Measurements from ENCODE around the gene NUFIP1.
"Not testable (repeated sequence)": the region's sequence is repeated elsewhere in the genome, so short reads cannot be mapped to it uniquely, and the experiment has no call there.

The NUFIP1 gene

DNA sequence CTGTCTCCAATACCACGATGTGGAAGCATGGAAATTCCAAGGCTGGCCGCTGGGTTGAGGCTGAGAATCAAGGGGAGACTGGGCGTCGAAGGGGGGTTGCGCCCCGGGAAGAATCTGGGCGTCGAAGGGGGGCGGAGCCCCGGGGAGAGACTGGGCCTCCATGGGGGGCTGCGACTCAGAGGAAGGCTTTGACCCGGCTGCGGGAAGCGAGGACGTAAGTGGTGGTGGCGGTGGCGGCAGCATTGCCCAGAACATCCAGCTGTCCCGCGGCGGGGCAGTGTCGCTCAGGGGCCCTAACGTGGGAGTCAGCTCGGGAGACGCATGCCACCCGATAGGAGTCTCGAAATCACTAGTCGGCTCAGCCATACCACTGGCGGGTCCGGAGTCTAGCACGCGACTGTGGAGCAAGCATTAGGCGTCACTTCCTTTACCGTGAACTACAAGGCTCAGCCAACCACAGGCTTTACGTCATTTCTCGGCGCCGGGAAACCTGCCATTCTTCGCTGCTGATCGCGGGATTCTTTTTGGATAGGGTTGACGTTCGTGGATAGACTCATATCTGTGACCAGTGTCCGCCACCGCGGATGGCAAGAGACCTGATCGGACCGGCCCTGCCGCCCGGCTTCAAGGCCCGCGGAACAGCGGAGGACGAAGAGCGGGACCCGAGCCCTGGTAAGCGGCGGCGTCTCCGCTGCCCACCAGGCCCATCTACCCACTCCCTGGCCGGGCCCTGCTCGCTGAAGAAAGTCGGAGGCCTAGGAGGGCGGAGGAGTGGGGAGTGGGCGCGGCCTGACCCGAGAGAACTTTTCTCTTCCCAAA, at the start of gene NUFIP1, which contains the start of gene GPALPP1:
TSS of gene NUFIP1 (minus strand) at position 401 of the 819 bp plus-strand sequence. CDS start at position 366, 35 bp downstream.
TSS of gene GPALPP1 (plus strand) at position 468 of the 819 bp plus-strand sequence. CDS start at position 585, 117 bp downstream.
- peak; percentile 89 for DNase-seq
- in situ Hi-C loops (cut with MboI; ENCODE audit: low pct_unique_long_range_greater_than_20kb, low sequenced_read_pairs) = no loop called here

DNA sequence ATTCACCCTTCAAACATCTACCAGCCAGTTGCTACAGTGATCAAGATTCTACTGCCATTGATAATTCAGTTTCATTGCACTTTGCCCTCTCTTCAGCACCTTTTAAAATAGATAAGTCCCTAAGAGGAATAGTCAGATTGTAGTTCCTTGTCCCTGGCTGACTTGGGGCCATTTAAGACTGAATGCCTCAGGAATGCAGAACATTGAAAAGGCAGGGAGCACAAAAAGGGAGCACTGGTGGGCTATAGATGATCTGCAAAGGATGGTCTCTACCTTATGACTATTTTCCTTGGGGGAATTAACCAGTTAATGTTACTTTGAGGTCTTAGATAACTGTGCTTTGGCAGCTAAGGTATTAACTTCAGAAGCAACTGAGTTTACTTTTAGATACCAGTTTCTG, 46.9 kb upstream of the NUFIP1 start:
- in situ Hi-C loops (cut with MboI; ENCODE audit: low pct_unique_long_range_greater_than_20kb, low sequenced_read_pairs) = no loop called here
- no peak for DNase-seq

DNA sequence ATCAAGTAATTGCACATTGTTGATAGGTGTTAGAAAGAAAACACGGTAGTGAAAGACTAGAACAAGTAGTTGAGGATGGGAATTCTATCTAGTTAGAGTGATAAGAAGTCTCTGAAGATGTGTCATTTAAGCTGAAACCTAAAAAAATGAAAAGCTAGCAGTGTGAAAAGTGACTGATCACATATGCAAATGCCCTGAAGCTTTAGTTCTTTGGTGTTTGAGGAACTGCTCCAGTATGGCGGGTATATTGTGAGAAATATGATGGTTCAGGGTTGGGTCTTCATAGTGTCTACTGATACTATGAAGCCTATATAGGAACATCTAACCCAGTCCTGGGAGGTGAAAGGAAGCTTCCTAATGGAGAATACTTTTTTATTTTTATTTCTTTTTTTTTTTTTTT, 45.1 kb upstream of the NUFIP1 start:
- in situ Hi-C loops (cut with MboI; ENCODE audit: low pct_unique_long_range_greater_than_20kb, low sequenced_read_pairs) = no loop called here

DNA sequence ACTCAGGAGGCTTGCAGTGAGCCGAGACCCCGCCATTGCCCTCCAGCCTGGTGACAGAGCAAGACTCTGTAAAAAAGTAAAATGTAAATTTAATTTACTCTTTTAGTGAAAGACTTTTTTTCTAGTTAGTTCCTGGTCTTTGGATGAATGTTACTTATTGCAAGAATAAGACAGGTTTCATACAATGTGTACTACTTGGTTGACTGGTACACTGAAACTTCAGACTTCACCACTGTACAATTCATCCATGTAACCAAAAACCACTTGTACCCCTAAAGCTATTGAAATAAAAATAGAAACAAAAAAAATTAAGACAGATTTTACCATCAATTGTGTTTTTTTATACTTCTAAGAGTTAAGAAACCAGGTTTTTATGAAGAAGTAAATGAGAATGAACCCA, 35.6 kb upstream of the NUFIP1 start:
- in situ Hi-C loops (cut with MboI; ENCODE audit: low pct_unique_long_range_greater_than_20kb, low sequenced_read_pairs) = no loop called here
- no peak for DNase-seq

More for the DNA sequence above, 45.1 kb upstream of the NUFIP1 start:
- DNase-seq = no peak

DNA sequence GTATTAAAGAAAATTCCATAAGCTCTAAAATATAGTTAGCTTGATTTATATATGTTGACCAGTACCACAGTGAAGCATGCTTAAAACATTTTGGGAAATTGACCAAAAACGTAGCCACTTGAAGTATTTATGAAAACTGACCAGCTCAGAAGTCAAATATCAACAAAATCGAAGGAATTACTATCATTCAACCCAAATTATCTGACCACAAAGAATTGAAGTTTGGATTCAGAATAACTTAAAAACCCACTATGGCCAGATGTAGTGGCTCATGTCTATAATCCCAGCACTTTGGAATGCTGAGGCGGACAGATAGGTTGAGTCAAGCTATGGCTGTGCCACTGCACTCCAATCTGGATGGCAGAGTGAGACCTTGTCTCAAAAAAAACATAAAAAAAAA, 32.0 kb upstream of the NUFIP1 start:
- DNase-seq = no peak
- in situ Hi-C loops (cut with MboI; ENCODE audit: low pct_unique_long_range_greater_than_20kb, low sequenced_read_pairs) = no loop called here

DNA sequence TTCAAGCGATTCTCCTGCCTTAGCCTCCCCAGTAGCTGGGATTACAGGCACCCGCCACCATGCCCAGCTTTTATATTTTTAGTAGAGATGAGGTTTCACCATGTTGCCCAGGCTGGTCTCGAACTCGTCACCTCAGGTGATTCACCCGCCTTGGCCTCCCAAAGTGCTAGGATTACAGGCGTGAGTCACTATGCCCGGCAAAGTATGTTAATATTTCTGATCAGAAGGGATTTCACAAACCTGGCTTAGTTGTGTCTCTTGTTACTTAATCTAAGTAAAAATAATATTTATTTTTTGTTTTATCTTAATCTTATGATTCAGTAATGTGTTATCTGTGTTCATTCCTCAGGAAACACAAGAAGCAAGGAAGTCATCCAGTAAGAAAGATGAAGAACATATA, 30.7 kb upstream of the NUFIP1 start:
- in situ Hi-C loops (cut with MboI; ENCODE audit: low pct_unique_long_range_greater_than_20kb, low sequenced_read_pairs) = not testable (repeated sequence)

DNA sequence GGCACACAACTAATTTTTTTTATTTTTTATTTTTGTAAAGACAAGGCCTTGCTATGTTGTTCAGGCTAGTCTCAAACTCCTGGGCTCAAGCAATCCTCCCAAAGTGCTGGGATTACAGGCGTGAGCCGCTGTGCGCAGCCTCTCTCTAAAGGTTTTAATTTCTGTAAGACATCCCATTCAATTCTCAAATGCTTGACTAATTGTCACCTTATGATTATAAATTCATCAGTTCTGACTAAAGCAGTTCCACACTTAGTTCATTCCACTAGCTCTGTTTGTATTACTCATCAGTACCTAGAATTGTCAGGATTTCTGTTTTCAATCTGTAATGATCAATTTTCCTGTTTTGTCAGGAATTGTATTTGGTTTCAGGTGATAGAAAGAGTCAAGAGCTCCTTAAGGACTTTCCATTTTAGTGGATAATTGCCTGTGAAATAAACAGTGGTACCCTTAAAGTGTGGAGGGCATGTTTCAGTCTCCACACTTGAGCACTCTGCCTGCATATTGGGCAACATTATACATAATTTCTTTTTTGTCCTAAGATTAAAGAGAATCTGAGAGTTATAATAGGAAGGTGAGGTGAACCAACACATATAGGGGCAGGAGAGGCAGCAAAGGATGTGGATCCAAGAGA, 27.6 kb upstream of the NUFIP1 start:
- DNase-seq = no peak
- in situ Hi-C loops (cut with MboI; ENCODE audit: low pct_unique_long_range_greater_than_20kb, low sequenced_read_pairs) = no loop called here

More for the DNA sequence above, 30.7 kb upstream of the NUFIP1 start:
- not testable (repeated sequence) for DNase-seq

DNA sequence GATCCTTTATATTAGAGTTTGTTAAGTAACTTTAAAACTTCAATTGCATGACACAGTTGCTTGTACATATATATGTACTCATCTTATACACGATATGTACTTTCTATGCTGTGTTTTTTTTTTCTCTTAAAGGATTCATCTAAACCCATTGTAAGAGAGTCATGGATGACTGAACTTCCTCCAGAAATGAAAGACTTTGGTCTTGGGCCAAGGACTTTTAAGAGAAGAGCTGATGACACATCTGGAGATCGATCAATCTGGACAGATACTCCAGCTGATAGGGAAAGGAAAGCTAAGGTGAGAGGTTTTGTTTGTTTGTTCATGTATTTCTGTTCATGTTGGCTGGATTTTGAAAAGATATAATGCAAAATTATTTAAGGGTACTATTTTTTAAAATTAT, 26.0 kb upstream of the NUFIP1 start:
- DNase-seq = peak; percentile 24
- in situ Hi-C loops (cut with MboI; ENCODE audit: low pct_unique_long_range_greater_than_20kb, low sequenced_read_pairs) = no loop called here

DNA sequence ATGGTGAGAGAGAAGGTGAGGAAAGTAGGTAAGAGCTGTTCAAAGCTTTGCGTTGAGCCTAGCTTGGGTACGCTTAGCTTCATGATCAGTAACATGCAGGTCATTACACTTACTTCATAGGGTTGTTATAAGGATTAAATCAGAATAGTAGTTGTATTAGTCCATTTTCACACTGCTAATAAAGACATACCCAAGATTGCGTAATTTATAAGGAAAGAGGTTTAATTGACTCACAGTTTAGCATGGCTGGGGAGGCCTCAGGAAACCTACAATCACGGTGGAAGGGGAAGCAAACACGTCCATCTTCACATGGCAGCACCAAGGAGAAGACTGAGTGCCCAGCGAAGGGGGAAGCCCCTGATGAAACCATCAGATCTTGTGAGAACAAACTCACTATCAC, 21.9 kb upstream of the NUFIP1 start:
- no peak for DNase-seq
- in situ Hi-C loops (cut with MboI; ENCODE audit: low pct_unique_long_range_greater_than_20kb, low sequenced_read_pairs) = no loop called here

DNA sequence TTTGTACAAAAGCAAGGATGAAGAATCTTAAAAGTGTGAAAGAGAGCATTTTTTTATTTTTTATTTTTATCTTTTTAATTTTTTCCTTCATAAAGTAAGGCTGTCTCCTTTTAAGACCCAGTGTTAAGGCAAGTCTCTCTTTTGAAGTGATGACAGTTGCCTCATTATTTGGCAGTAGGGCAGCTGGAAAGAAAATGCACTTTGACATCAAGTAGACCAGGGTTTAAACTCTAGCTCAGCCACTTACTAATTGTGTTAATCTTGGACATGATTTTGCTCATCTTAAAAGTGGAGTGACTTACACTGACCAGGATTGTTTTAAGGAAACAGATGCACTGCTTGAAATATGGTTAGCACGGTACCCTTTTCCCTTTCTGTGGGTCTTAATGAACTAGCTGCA, 18.6 kb upstream of the NUFIP1 start:
- no peak for DNase-seq
- in situ Hi-C loops (cut with MboI; ENCODE audit: low pct_unique_long_range_greater_than_20kb, low sequenced_read_pairs) = no loop called here

DNA sequence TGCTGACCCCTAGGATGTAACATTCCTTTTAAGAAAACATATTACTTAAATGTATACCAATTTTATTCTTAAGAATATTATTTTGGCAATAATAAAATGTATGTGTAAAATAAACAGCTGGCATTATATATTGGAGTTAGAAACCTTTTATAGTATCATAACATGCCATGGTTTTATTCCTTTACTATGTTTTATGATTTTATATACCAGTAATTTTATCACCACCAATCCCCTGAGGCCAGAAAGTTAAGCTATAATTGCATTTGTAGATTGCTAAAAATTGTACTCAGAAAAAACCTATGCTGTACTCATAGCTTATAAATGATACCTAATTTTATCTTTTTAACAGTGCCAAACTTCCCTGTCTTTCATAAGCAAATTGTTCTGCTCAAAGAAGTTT, 18.0 kb upstream of the NUFIP1 start:
- in situ Hi-C loops (cut with MboI; ENCODE audit: low pct_unique_long_range_greater_than_20kb, low sequenced_read_pairs) = no loop called here
- no peak for DNase-seq

DNA sequence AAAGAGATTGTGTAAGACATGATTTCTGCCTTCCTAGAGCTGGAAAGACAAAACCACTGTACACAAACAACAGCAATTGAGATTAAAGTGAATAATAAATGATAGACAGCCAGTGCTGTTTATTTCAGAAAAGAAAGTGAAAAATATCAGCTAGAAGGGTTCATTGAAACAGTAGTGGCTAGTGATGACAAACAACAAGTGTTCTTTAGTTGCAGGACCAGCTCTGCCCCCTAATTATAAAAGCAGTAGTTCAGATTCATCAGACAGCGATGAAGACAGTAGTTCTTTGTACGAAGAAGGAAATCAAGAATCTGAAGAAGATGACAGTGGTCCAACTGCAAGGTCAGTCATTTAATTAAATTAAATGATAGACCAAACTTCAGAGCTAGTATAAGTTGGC, 14.8 kb upstream of the NUFIP1 start:
- in situ Hi-C loops (cut with MboI; ENCODE audit: low pct_unique_long_range_greater_than_20kb, low sequenced_read_pairs) = no loop called here
- no peak for DNase-seq

DNA sequence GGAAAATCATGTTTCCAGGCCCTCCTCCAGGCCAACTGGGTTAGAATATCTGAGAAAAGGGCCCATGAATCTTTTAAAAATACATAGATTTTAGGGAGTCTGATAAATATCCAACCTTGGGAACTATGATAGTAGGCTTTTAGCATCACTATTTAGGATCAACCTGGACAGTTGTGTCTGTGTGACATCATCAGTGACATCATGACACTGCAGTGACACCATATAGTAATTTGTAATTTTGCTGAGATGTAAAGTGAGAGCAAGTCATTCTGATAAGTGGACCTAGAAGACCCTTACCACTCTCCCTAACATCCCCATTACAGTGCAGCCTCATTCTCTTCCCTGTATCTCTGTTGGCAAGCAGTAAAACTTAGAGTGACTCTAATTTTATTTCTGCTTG, 14.1 kb upstream of the NUFIP1 start:
- DNase-seq = no peak
- in situ Hi-C loops (cut with MboI; ENCODE audit: low pct_unique_long_range_greater_than_20kb, low sequenced_read_pairs) = no loop called here

DNA sequence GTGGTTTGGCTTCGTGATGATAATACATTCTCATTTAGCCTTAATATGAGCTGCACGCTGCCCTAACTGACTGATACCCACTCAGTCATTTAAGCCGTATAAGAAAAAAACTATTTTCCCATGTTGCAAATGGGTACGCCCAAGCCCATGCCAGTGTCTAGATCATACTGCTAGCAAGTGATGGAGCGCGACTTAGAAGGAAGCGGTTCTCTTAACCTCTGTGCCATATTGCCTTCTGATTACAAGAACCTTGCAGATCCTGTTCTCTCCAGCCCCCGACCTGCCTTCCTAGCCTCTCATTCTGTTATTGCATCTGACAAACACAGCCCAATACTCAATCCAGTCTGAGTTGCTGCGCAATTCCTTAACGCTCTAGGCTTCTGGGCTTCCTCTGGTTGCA, 670 bp upstream of the NUFIP1 start:
- no peak for DNase-seq
- in situ Hi-C loops (cut with MboI; ENCODE audit: low pct_unique_long_range_greater_than_20kb, low sequenced_read_pairs) = no loop called here

DNA sequence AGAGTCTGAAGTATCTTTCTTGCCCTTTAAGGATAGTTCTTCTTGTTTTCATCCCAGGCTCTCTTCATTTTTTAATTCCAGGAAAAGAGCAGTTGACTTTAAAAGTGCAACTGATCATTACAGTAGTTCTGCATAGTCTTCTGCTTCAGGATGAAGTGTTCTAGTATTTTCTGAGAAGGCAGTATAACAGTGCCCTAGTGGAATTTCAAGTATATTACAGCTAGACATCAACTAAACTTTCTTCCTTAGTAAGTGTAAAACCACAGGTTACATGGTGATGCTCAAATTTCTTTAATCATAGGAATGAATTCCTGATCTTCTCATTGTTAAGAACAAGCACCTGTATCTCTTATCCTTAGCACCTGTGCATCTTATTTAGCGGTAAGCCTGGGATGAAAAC, 10.9 kb downstream of the NUFIP1 start:
- in situ Hi-C loops (cut with MboI; ENCODE audit: low pct_unique_long_range_greater_than_20kb, low sequenced_read_pairs) = no loop called here
- DNase-seq = no peak

DNA sequence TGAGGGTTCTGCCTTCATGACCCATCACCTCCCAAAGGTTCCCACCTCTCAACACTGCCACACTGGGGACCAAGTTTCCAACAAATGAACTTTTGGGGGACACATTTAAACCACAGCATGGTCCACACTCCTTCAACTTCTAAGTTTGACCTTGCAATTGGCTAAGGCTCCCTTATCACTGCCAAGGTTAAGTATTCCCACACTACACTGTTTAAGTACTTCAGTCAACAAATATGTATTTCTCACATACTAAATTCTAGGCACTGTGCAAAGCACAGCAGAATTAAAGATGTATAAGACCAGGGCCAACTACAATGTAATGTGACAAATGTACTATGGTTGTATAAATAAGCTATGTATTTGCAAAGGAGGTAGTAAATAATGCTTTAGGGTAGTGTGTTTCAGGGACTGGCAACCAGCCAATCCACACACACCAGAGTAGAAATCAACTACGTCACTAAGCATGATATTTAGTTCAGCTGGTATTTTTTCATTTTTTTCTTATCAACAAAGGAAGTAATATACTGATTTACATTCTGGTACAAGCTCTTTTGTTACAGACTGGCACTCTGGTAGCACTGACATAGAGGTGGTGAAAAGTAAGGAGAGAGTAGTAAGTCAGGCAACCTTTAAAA, 12.2 kb downstream of the NUFIP1 start:
- in situ Hi-C loops (cut with MboI; ENCODE audit: low pct_unique_long_range_greater_than_20kb, low sequenced_read_pairs) = no loop called here
- DNase-seq = no peak

DNA sequence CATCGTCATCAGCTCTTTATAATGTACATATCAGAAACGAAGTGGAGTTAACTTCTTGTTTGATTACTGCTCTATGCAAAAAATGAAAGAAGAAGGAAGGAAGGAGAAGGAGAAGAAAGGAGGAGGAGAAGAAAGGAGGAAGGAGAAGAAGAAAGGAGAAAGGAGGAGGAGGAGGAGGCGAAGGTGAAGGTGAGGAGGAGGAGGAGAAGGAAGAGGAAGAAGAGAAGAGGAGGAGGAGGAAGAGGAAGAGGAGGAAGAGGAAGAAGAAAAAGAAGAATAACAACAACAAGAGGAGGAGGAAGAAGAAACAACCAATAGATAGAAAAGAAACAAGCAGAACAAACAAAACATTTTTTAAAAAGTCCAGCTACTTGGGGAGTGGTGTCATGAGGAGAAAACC, 13.1 kb downstream of the NUFIP1 start:
- no peak for DNase-seq
- in situ Hi-C loops (cut with MboI; ENCODE audit: low pct_unique_long_range_greater_than_20kb, low sequenced_read_pairs) = no loop called here

DNA sequence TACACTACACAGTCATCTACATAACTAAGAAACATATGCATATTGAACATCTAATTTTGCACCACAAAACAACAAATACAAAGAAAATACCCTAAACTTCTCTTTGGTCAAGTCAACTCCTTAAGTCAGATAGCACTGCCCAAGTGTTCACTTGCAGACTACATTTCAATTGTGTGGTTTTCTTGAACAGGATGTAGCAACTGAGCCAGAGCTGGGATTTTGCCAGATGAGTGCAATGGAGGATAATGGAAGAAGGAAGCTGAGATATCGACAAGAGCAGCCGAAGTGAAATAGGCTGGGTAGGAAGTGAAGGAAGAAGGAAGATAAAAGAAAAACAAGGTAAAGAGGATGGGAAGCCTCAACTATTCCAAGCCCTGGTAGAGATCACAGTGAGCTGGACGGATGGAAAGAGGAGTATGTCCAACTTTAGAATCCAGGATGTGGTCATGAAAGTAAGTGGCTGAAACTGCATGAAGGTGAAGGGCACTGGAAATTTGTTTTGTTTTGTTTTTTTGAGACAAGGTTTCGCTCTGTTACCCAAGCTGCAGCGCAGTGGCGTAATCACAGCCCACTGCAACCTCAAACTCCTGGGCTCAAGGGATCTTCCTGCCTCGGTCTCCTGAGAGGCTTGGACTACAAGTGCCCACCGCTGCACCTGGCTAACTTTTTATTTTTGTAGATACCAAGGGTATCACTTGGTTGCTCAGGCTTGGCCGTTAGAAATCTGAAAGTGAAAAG, 15.0 kb downstream of the NUFIP1 start:
- in situ Hi-C loops (cut with MboI; ENCODE audit: low pct_unique_long_range_greater_than_20kb, low sequenced_read_pairs) = loop anchor here (25.0 kb wide), 1 partner anchor 487 kb away; no protein-coding TSS in a partner anchor
- DNase-seq = peak; percentile 81

DNA sequence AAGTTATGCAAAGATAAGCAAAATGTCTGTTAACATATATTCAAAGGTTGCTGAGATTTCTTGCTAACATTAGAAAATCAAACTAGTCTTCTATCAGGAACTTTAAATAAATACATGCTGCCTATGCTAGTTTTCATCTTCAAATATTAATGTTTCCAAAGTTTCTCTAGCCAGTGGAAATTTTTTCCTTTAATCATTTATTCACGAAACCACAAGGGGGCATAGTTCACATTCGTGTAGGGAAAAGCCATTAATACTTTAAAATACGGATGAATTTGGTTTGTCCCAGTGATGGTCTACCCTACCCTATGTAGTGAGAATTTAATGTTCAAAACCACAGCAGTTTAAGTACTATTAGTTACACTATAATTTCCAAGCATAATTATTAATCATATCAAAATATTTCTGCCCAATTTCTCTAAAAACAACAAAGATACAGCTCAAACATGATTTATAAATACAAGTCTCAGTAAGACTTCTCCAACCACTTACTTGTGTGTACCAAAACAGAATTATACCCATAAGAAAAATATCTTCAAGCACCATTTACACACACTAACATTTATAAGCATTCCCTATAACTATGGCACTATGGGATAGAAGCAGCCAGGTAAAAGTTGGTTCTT, 16.2 kb downstream of the NUFIP1 start:
- in situ Hi-C loops (cut with MboI; ENCODE audit: low pct_unique_long_range_greater_than_20kb, low sequenced_read_pairs) = loop anchor here (25.0 kb wide), 1 partner anchor 486 kb away; no protein-coding TSS in a partner anchor
- DNase-seq = peak; percentile 43
